Esophagus (tissue), 2 donors: ENCODE measurements around the gene PCLO. TPM values are rescaled to one million over a fixed set of nuclear protein-coding genes. Genes with fewer than 3 reads are reported as not detected.
"Not testable (repeated sequence)": the region's sequence is repeated elsewhere in the genome, so short reads cannot be mapped to it uniquely, and the experiment has no call there.

Experiments used
- H3K27ac ChIP-seq, 2 donors: one replicate each; pipeline ENCODE4 v1.5.1; 2013; ENCODE audit warnings: low read depth in 2 of 2, mild to moderate bottlenecking in 2 of 2, inconsistent platforms in 1 of 2, low read length in 1 of 2, moderate library complexity in 1 of 2
- H3K27me3 ChIP-seq, 2 donors: one replicate each; pipeline ENCODE4 v1.6.1; 2013; ENCODE audit warnings: low read length in 2 of 2, control low read depth in 1 of 2, mild to moderate bottlenecking in 1 of 2; ENCODE audit not compliant: insufficient read depth in 2 of 2, control insufficient read depth in 1 of 2
- H3K36me3 ChIP-seq, 2 donors: one replicate each; pipeline ENCODE4 v1.6.1; 2013; ENCODE audit warnings: low read length in 1 of 2; ENCODE audit not compliant: control insufficient read depth in 2 of 2, insufficient read depth in 2 of 2
- H3K4me1 ChIP-seq, 2 donors: one replicate each; pipeline ENCODE4 v1.6.1; 2013; ENCODE audit warnings: low read length in 1 of 2; ENCODE audit not compliant: control insufficient read depth in 2 of 2, insufficient read depth in 2 of 2
- H3K4me3 ChIP-seq, 2 donors: one replicate each; pipeline ENCODE4 v1.5.1; 2013; ENCODE audit warnings: low read length in 2 of 2, mild to moderate bottlenecking in 2 of 2, low read depth in 1 of 2, moderate library complexity in 1 of 2
- H3K9me3 ChIP-seq, 2 donors: one replicate each; pipeline ENCODE4 v1.6.1; 2013; ENCODE audit warnings: mild to moderate bottlenecking in 2 of 2, low read depth in 1 of 2, low read length in 1 of 2, moderate library complexity in 1 of 2; ENCODE audit not compliant: control insufficient read depth in 2 of 2, insufficient read depth in 1 of 2
- WGBS, 2 donors: extraction: QIAGEN DNeasy Blood & Tissue Kit; methylation state at CpG; one replicate each; pipeline ENCODE4 v1.1.7; 2013; 5-methylcytosine and 5-hydroxymethylcytosine counted together
- polyA plus RNA-seq, 2 donors: library from polyadenylated mRNA; stranded (reverse); fragments of 200-250 nt; gene quantifications; one replicate each; pipeline ENCODE4 v1.2.3, GENCODE V29; 2013
- donor health status: healthy with polysubstance abuse.
- donor health status: Bipolar disorder and iron deficiency.

PCLO gene
- polyA plus RNA-seq, 2 donors = 1.5 to 1.6 TPM

DNA sequence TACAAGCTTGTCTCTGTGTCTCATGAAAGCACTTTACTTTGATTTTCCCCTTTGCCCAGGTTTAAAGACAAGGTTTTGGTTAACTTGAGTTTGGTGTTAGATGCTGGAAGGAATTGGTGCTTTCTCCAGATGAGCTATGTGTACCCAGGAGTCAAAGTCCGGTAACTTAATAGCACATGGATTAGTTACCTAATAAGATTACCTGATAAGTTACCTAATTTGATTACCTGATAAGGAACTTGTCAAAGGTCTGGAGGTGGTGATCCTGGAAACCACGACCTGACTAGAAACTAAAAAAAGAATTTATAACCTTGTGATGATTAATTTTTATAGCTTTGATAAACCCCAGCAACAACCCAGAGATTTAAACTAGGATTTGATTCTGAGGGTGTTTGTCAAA, 449.2 kb downstream of the PCLO start:
- Histone ChIP-seq H3K4me1 (no peaks in the 10 kb centered on the region), H3K27ac (no peak overlapping the region), H3K4me3 (no peak overlapping the region), H3K27me3 (no peaks in the 10 kb centered on the region), H3K9me3 (no peaks in the 10 kb centered on the region), H3K36me3 (no peaks in the 10 kb centered on the region)
- WGBS, 2 donors = 48 to 74% methylated on average over 2 of the region's 2 CpGs

GRCh38 chr7:82706344-82706743, 456.3 kb downstream of the PCLO start:
- 74 to 89% methylated on average over 1 of the region's 1 CpG for WGBS, 2 donors
- H3K27me3 ChIP-seq, H3K9me3 ChIP-seq, H3K4me1 ChIP-seq, H3K27ac ChIP-seq, H3K36me3 ChIP-seq, H3K4me3 ChIP-seq: not testable (repeated sequence)

DNA sequence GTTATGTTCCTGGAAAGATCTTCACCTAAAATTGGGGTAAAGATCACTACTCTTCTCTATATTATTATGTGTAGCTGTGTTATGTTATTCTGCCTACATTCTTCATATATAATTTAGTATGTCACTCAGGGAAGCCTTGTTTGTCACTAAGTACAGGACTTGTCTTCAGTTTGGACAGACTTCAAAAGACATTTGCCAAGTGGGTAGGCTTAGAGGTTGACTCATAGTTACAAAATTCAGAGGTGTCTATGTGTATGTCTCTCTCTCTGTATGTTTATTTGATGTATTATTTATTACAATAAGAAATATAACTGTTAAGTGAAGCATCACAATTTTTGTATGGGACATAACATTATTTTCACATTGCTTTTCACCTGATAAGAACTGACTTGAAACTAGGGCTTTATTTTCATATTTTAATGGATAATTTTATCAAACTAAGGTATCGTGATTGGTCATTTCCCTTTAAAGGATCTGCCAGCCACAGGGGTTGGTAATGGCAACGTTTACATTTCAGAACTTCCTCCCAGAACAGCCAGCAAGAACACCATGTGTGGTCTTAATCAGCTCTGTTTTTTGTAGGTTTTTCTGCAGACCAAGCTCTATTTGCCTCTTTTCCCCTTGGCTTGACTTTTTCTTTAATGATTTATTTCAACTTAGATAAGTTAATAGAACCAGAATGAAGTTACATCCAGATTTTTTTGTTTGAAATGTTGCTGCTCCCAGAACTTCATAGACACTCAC, 457.0 kb downstream of the PCLO start:
- WGBS, 2 donors = 35 to 38% methylated on average over 2 of the region's 2 CpGs
- H3K27me3 ChIP-seq = no peaks in the 10 kb centered on the region
- no peaks in the 10 kb centered on the region for H3K36me3 ChIP-seq
- no peaks in the 10 kb centered on the region for H3K9me3 ChIP-seq
- no peak overlapping the region for H3K27ac ChIP-seq
- no peak overlapping the region for H3K4me3 ChIP-seq
- no peaks in the 10 kb centered on the region for H3K4me1 ChIP-seq

- no peaks in the 10 kb centered on the region for H3K4me1 ChIP-seq
- H3K4me3 ChIP-seq = no peak overlapping the region
- H3K27ac ChIP-seq = no peak overlapping the region
- H3K36me3 ChIP-seq = no peaks in the 10 kb centered on the region
- H3K9me3 ChIP-seq = no peaks in the 10 kb centered on the region
- H3K27me3 ChIP-seq = no peaks in the 10 kb centered on the region
These were observed 458.6 kb downstream of the PCLO start for GRCh38 chr7:82704121-82704520.
